Stomach (tissue), 9 donors: ENCODE measurements around the gene CAPN14. TPM values are rescaled to one million over a fixed set of nuclear protein-coding genes. Genes with fewer than 3 reads are reported as not detected.

Source experiments
- DNase-seq, 2 donors: peaks; one replicate each; pipeline versions ENCODE4 v3.0.0 to v3.0.0-alpha.2; 2013 to 2019
- H3K27ac ChIP-seq, 5 donors: fragments of 200-600 bp in 4 of 5; sonication (generic) in 4 of 5; one replicate each; pipeline ENCODE4 v1.5.1; 2013 to 2019; ENCODE audit warnings: mild to moderate bottlenecking in 1 of 5, moderate library complexity in 1 of 5
- H3K27me3 ChIP-seq, 3 donors: fragments of 200-600 bp; sonication (generic); one replicate each; pipeline ENCODE4 v1.5.1; 2017 to 2019; ENCODE audit warnings: mixed run types in 1 of 3
- H3K36me3 ChIP-seq, 4 donors: fragments of 200-600 bp; sonication (generic); 1 replicate in 3 of 4; 2 replicates in 1 of 4; pipeline ENCODE4 v1.5.1; 2016 to 2019
- H3K4me1 ChIP-seq, 4 donors: fragments of 200-600 bp; sonication (generic); one replicate each; pipeline ENCODE4 v1.5.1; 2016 to 2019
- H3K4me3 ChIP-seq, 4 donors: fragments of 200-600 bp; sonication (generic) in 3 of 4; one replicate each; pipeline ENCODE4 v1.5.1; 2016 to 2019; ENCODE audit warnings: mild to moderate bottlenecking in 1 of 4
- H3K9me3 ChIP-seq, 4 donors: fragments of 200-600 bp; sonication (generic); one replicate each; pipeline ENCODE4 v1.5.1; 2016 to 2019
- CTCF ChIP-seq, 7 experiments: fragments of 450-650 bp in 4 of 7; fragments of 200-600 bp in 3 of 7; sonication (generic) in 3 of 7; IDR thresholded peaks; one replicate each; pipeline ENCODE4 v1.5.1; 2016 to 2019; ENCODE audit warnings: antibody characterized with exemption in 7 of 7, control low read depth in 2 of 7, mild to moderate bottlenecking in 1 of 7
- EP300 ChIP-seq: sonication (generic); formaldehyde crosslinking; IDR thresholded peaks from one replicate; pipeline ENCODE4 v1.6.1; 2017; ENCODE audit warnings: antibody characterized with exemption
- POLR2A ChIP-seq, 4 donors: fragments of 450-650 bp; IDR thresholded peaks; one replicate each; pipeline ENCODE4 v1.6.1; 2016; ENCODE audit warnings: antibody characterized with exemption in 4 of 4, control low read depth in 2 of 4, mild to moderate bottlenecking in 1 of 4, moderate library complexity in 1 of 4
- POLR2AphosphoS5 ChIP-seq, 3 donors: sonication (generic); formaldehyde crosslinking; IDR thresholded peaks; one replicate each; pipeline ENCODE4 v1.6.1; 2016; ENCODE audit warnings: antibody characterized with exemption in 3 of 3
- WGBS, 5 donors: extraction: QIAGEN DNeasy Blood & Tissue Kit in 3 of 5; methylation state at CpG; one replicate each; pipeline versions ENCODE4 v1.1.5 to v1.1.7; 2013 to 2018; 5-methylcytosine and 5-hydroxymethylcytosine counted together
- intact Hi-C: fragments of 100-400 bp; cut with DNase I; formaldehyde crosslinking; loops from one replicate; pipeline ENCODE4 v1.15.1; 2023; ENCODE audit warnings: low total_unique reads
- polyA plus RNA-seq, 3 donors: library from polyadenylated mRNA; stranded (reverse); fragments of 200-250 nt; gene quantifications; one replicate each; pipeline ENCODE4 v1.2.3, GENCODE V29; 2013
- total RNA-seq, 5 donors: library from RNA; depleted of rRNA; stranded (reverse); fragments of >200 nt; gene quantifications; one replicate each; pipeline versions ENCODE4 v1.1.0 to v1.2.3, GENCODE V29; 2014 to 2016
- donor health status: healthy with polysubstance abuse.
- donor health status: Bipolar disorder and iron deficiency.
- donor health status: healthy.

The CAPN14 gene
- total and polyA plus RNA-seq, 8 donors, result 0.06 to 66.0 (median 1.3) TPM; not detected in 5

- DNase-seq, result no peak
- TF ChIP-seq POLR2A (IDR thresholded peaks at IDR 0.05) (no peak), POLR2AphosphoS5 (IDR thresholded peaks at IDR 0.05) (no peak), CTCF (IDR thresholded peaks at IDR 0.05) (no peak), EP300 (no peak)
- WGBS, 5 donors, result 55 to 89% (median 85%) methylated on average over 4 of the region's 4 CpGs
Observed at GRCh38 chr2:31199206-31199605, 18.1 kb downstream of the CAPN14 start.

GRCh38 chr2:31197669-31198068 is 19.6 kb downstream of the CAPN14 start:
- no peaks in the 10 kb centered on the region for H3K36me3 ChIP-seq
- 88 to 94% (median 92%) methylated on average over 2 of the region's 2 CpGs for whole genome bisulfite sequencing, 5 donors
- no peak overlapping the region for H3K27ac ChIP-seq
- no peak overlapping the region for H3K4me3 ChIP-seq
- no peaks in the 10 kb centered on the region for H3K9me3 ChIP-seq
- H3K4me1 ChIP-seq, result peaks cover 0 to 4% (median 0%) of the 10 kb centered on the region in 4 donors
- DNase-seq, result no peak
- H3K27me3 ChIP-seq, result no peaks in the 10 kb centered on the region
- TF ChIP-seq CTCF (IDR thresholded peaks at IDR 0.05) (no peak), EP300 (no peak), POLR2A (IDR thresholded peaks at IDR 0.05) (no peak), POLR2AphosphoS5 (IDR thresholded peaks at IDR 0.05) (no peak)
- intact Hi-C loops, result no loop called here

More at GRCh38 chr2:31199206-31199605, 18.1 kb downstream of the CAPN14 start:
- no peaks in the 10 kb centered on the region for H3K9me3 ChIP-seq
- H3K27ac ChIP-seq, result no peak overlapping the region
- no peaks in the 10 kb centered on the region for H3K36me3 ChIP-seq
- no peak overlapping the region for H3K4me3 ChIP-seq
- peaks cover 0 to 4% (median 0%) of the 10 kb centered on the region in 4 donors for H3K4me1 ChIP-seq
- intact Hi-C loops, result no loop called here
- no peaks in the 10 kb centered on the region for H3K27me3 ChIP-seq

- H3K4me1 ChIP-seq, result peaks cover 0 to 2% (median 0%) of the 10 kb centered on the region in 4 donors
- TF ChIP-seq EP300 (no peak), CTCF (IDR thresholded peaks at IDR 0.05) (no peak), POLR2AphosphoS5 (IDR thresholded peaks at IDR 0.05) (no peak), POLR2A (IDR thresholded peaks at IDR 0.05) (no peak)
- intact Hi-C loops, result no loop called here
- no peaks in the 10 kb centered on the region for H3K27me3 ChIP-seq
- no peak overlapping the region for H3K27ac ChIP-seq
- no peaks in the 10 kb centered on the region for H3K36me3 ChIP-seq
- 55 to 88% (median 67%) methylated on average over 4 of the region's 4 CpGs for WGBS, 5 donors
- no peak overlapping the region for H3K4me3 ChIP-seq
- no peak for DNase-seq
- no peaks in the 10 kb centered on the region for H3K9me3 ChIP-seq
Observed at GRCh38 chr2:31197166-31197565, 20.1 kb downstream of the CAPN14 start.

- intact Hi-C loops, result no loop called here
- H3K9me3 ChIP-seq, result no peaks in the 10 kb centered on the region
- no peak for DNase-seq
- H3K27ac ChIP-seq, result no peak overlapping the region
- WGBS, 5 donors, result 80 to 96% (median 90%) methylated on average over 2 of the region's 2 CpGs
- H3K36me3 ChIP-seq, result no peaks in the 10 kb centered on the region
- no peaks in the 10 kb centered on the region for H3K4me1 ChIP-seq
- TF ChIP-seq CTCF (IDR thresholded peaks at IDR 0.05) (no peak), POLR2AphosphoS5 (IDR thresholded peaks at IDR 0.05) (no peak), EP300 (no peak), POLR2A (IDR thresholded peaks at IDR 0.05) (no peak)
- no peaks in the 10 kb centered on the region for H3K27me3 ChIP-seq
- no peak overlapping the region for H3K4me3 ChIP-seq
Observed at GRCh38 chr2:31196622-31197021, 20.7 kb downstream of the CAPN14 start.
